Measurements from ENCODE around the gene PSMD13.

Gene PSMD13

DNA sequence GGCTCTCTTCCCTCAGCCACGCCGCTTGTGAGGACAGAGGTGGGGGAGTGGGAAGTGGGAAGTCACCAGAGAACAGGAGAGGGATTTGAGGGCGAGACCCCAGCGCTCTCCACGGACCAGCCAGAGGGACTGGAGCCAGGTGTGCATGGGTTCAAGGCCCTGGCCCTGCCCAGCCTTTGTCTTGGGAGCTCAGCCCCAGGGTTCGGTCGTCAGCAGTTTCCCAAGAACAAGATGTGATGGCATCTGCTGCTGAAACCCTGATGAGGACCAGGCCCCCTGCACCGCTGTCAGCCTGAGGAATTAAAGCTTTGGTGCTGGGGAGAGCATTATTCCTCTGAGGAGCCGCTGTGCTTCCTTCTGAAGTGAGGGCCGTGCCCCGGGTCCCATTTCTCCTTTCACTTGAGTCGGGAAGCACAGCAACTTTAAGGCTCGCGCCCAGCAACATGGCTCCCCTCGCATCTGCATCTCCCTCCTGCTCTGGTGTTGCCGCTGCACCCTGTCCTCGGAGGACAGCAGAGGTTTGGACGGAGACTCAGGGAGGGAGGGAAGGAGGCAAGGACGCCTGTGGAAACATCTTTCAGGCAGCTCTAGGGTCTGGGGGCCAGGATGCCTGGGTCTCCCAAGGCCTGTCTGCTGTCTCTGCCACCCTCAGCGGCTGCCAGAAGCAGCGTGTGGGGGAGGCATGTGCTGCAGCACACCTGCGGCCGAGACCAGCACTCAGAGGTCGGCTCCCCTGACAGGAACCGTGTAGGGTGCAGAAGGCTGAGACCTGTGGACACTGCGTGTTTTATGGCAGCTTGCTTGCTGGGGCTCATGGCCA, 58.8 kb downstream of the PSMD13 start:
- DNase-seq (ENCODE audit: low read depth, low spot score) = no peak
- no peak overlapping the region for H3K27ac ChIP-seq (ENCODE audit: low read length)
- H3K4me3 ChIP-seq (ENCODE audit: low read length) = no peak overlapping the region
- H3K4me1 ChIP-seq (ENCODE audit: control insufficient read depth, insufficient read depth, low read length) = peaks cover 12% of the 10 kb centered on the region
- H3K9me3 ChIP-seq (ENCODE audit: control insufficient read depth, insufficient read depth, low read length) = no peaks in the 10 kb centered on the region
- H3K27me3 ChIP-seq (ENCODE audit: control insufficient read depth, insufficient read depth, low read length) = no peaks in the 10 kb centered on the region
- peaks cover 19% of the 10 kb centered on the region for H3K36me3 ChIP-seq (ENCODE audit: control insufficient read depth, insufficient read depth, low read length)
- no CpG with 5 or more reads among the region's 26 CpGs for WGBS (ENCODE audit: insufficient coverage, insufficient read length)

DNA sequence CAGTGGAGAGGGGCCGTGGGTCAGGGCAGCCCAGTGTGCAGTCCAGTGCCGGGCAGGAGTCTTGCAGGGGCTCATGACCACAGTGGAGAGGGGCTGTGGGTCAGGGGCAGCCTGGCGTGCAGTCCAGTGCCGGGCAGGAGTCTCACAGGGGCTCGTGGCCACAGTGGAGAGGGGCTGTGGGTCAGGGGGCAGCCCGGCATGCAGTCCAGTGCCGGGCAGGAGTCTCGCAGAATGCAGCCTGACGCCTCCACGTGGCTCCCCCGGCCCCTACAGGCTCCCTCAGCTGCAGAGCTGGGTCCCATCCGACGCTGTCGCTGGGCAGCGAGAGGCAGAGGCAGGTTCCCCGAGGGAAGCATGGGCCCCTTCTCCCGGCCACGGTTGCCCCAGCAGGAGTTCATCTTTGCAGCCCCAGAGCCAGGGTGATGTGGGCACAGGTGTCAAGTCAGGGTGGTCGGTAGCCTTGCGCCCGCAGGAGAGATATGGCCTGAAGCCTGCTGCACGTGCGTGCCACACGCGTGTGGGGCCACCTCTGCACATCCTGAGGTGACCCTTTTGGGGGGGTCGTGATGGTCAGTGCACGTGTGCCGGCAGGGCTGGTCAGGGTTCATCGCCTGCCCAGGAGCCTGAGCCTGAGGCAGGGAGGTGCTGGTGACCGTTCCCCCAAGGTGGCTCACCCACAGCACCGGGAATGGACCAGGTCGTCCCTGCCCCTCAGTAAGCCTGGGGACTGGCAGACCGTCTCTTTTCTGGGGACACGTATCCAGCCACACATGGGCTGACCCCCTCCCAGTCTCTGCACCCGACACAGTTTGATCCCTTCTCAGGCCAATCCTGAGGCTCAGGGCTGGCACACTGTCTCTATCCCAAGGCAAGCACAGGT, 59.6 kb downstream of the PSMD13 start:
- no peak overlapping the region for H3K27ac ChIP-seq (ENCODE audit: low read length)
- H3K4me3 ChIP-seq (ENCODE audit: low read length) = no peak overlapping the region
- no peak for DNase-seq (ENCODE audit: low read depth, low spot score)
- H3K4me1 ChIP-seq (ENCODE audit: control insufficient read depth, insufficient read depth, low read length) = peaks cover 14% of the 10 kb centered on the region
- no peaks in the 10 kb centered on the region for H3K9me3 ChIP-seq (ENCODE audit: control insufficient read depth, insufficient read depth, low read length)
- H3K36me3 ChIP-seq (ENCODE audit: control insufficient read depth, insufficient read depth, low read length) = peaks cover 19% of the 10 kb centered on the region
- no CpG with 5 or more reads among the region's 35 CpGs for WGBS (ENCODE audit: insufficient coverage, insufficient read length)
- H3K27me3 ChIP-seq (ENCODE audit: control insufficient read depth, insufficient read depth, low read length) = no peaks in the 10 kb centered on the region

- Histone ChIP-seq H3K27ac (ENCODE audit: low read length) (no peak overlapping the region), H3K27me3 (ENCODE audit: control insufficient read depth, insufficient read depth, low read length) (no peaks in the 10 kb centered on the region), H3K4me3 (ENCODE audit: low read length) (no peak overlapping the region), H3K4me1 (ENCODE audit: control insufficient read depth, insufficient read depth, low read length) (peaks cover 14% of the 10 kb centered on the region), H3K9me3 (ENCODE audit: control insufficient read depth, insufficient read depth, low read length) (no peaks in the 10 kb centered on the region), H3K36me3 (ENCODE audit: control insufficient read depth, insufficient read depth, low read length) (peaks cover 19% of the 10 kb centered on the region)
- DNase-seq (ENCODE audit: low read depth, low spot score) = no peak
- WGBS (ENCODE audit: insufficient coverage, insufficient read length) = no CpG with 5 or more reads among the region's 13 CpGs
Observed at GRCh38 chr11:297051-297585, 60.3 kb downstream of the PSMD13 start.

DNA sequence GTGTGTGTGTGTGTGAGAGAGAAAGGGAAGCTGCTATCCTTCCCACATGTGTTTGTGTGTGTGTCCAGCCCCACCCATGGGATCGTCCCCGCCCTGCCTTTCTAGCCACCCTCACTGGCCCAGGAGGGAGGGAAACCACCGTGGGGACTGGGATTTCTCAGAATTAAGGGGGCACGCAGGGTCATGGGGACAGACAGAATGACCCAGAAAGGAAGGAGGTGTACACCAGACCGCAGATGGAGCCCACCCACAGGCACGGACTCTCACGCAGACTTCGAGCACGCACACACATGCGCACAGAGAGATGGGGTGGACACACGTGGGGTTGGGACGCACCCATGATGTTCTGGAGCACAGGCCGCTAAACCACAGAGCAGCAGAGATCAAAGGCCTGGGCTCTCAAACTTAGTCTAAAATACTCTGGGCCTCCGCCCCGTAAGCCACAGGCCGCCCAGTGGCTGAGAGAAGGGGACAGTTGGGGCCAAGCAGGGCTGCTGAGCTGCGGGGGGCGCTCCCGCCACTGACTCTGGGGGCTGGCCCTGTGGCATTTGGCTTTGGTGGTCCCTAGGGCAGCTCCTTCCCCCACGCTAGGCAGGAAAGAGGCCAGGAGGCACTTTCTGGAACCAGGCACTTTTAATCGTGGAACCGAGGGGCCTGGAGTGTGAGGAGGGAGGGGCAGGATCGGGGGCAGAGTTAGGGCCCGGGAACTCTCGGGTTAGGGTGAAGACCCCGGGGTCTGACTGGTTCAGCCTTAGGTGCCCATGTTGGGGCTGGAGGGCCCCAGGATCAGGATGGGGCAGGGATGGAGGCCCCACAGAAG, 61.0 kb downstream of the PSMD13 start:
- no peak overlapping the region for H3K4me3 ChIP-seq (ENCODE audit: low read length)
- DNase-seq (ENCODE audit: low read depth, low spot score) = no peak
- no peaks in the 10 kb centered on the region for H3K9me3 ChIP-seq (ENCODE audit: control insufficient read depth, insufficient read depth, low read length)
- no peaks in the 10 kb centered on the region for H3K27me3 ChIP-seq (ENCODE audit: control insufficient read depth, insufficient read depth, low read length)
- peaks cover 14% of the 10 kb centered on the region for H3K4me1 ChIP-seq (ENCODE audit: control insufficient read depth, insufficient read depth, low read length)
- peaks cover 15% of the 10 kb centered on the region for H3K36me3 ChIP-seq (ENCODE audit: control insufficient read depth, insufficient read depth, low read length)
- no CpG with 5 or more reads among the region's 26 CpGs for WGBS (ENCODE audit: insufficient coverage, insufficient read length)
- H3K27ac ChIP-seq (ENCODE audit: low read length) = no peak overlapping the region

- WGBS (ENCODE audit: insufficient coverage, insufficient read length) = no CpG with 5 or more reads among the region's 15 CpGs
- peaks cover 13% of the 10 kb centered on the region for H3K36me3 ChIP-seq (ENCODE audit: control insufficient read depth, insufficient read depth, low read length)
- H3K4me3 ChIP-seq (ENCODE audit: low read length) = no peak overlapping the region
- H3K9me3 ChIP-seq (ENCODE audit: control insufficient read depth, insufficient read depth, low read length) = no peaks in the 10 kb centered on the region
- peaks cover 14% of the 10 kb centered on the region for H3K4me1 ChIP-seq (ENCODE audit: control insufficient read depth, insufficient read depth, low read length)
- no peaks in the 10 kb centered on the region for H3K27me3 ChIP-seq (ENCODE audit: control insufficient read depth, insufficient read depth, low read length)
- no peak overlapping the region for H3K27ac ChIP-seq (ENCODE audit: low read length)
- no peak for DNase-seq (ENCODE audit: low read depth, low spot score)
Observed at GRCh38 chr11:298406-299065, 61.8 kb downstream of the PSMD13 start.

- H3K4me3 ChIP-seq (ENCODE audit: low read length) = no peak within 1 kb of the TSS
- H3K27ac ChIP-seq (ENCODE audit: low read length) = no peak within 1 kb of the TSS
- H3K27me3 ChIP-seq (ENCODE audit: control insufficient read depth, insufficient read depth, low read length) = no peaks in the 10 kb centered on the region
- peaks cover 19% of the 10 kb centered on the region for H3K4me1 ChIP-seq (ENCODE audit: control insufficient read depth, insufficient read depth, low read length)
- WGBS (ENCODE audit: insufficient coverage, insufficient read length) = no CpG with 5 or more reads among the region's 40 CpGs
- H3K9me3 ChIP-seq (ENCODE audit: control insufficient read depth, insufficient read depth, low read length) = no peaks in the 10 kb centered on the region
- no peak for DNase-seq (ENCODE audit: low read depth, low spot score)
- peaks cover 6% of the 10 kb centered on the region for H3K36me3 ChIP-seq (ENCODE audit: control insufficient read depth, insufficient read depth, low read length)
Observed at GRCh38 chr11:299081-299891, 62.5 kb downstream of the PSMD13 start, which contains the start of gene IFITM5. Gene IFITM5 (minus strand): TSS chr11:299526. CDS start chr11:299490, 36 bp downstream.

DNA sequence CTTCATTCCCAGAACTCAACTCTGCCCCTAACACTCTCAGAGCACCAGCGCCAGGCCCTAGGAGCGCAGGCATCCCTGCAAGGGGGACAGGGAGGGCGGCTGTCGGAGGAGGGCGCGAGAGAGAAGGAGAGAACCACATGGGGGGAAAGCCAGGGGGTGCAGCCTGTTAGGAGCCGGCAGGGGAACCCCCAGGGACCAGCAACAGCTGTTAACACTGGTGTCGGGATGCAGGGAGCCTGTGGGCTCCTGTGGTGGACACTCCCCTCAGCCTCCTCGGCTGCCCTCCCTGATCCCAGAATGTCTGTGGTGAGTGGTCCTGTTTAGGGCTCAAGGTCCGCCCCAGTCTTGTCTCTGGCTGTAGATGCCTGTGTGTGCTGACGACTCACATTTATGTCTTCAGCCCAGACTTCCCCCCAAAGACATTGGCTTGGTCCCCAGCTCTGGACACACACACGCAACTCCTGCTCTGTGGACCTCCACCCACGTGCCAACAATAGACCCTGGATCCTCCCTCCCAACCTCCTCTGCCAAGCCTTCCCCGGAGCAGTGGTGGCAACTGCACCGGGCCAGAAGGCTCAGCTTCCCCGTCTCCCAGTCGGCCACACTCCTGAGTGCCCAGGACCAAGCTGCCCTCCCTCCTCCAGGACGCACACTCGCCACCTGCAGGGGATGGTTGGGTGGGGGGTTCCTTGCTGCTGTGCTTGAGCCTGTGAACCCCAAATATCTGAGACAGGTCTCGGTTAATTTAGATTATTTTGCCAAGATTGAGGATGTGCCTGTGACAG, 63.4 kb downstream of the PSMD13 start:
- Histone ChIP-seq H3K27me3 (ENCODE audit: control insufficient read depth, insufficient read depth, low read length) (no peaks in the 10 kb centered on the region), H3K9me3 (ENCODE audit: control insufficient read depth, insufficient read depth, low read length) (no peaks in the 10 kb centered on the region), H3K4me3 (ENCODE audit: low read length) (no peak overlapping the region), H3K27ac (ENCODE audit: low read length) (no peak overlapping the region), H3K4me1 (ENCODE audit: control insufficient read depth, insufficient read depth, low read length) (peaks cover 19% of the 10 kb centered on the region), H3K36me3 (ENCODE audit: control insufficient read depth, insufficient read depth, low read length) (no peaks in the 10 kb centered on the region; the same call in 1 of the 2 replicates)
- no CpG with 5 or more reads among the region's 20 CpGs for WGBS (ENCODE audit: insufficient coverage, insufficient read length)
- no peak for DNase-seq (ENCODE audit: low read depth, low spot score)
